Muscle of leg (tissue), 16 donors: ENCODE measurements around the gene DCAF4L1. TPM values are rescaled to one million over a fixed set of nuclear protein-coding genes. Genes with fewer than 3 reads are reported as not detected.

Experiments used
- DNase-seq: peaks from one replicate; pipeline ENCODE4 v3.0.0; 2013
- H3K27ac ChIP-seq: one replicate; pipeline ENCODE4 v1.5.1; 2013; ENCODE audit warnings: mild to moderate bottlenecking, low read length, control low read depth
- H3K27me3 ChIP-seq: one replicate; pipeline ENCODE4 v1.6.1; 2013; ENCODE audit warnings: low read length; ENCODE audit not compliant: control insufficient read depth, insufficient read depth
- H3K36me3 ChIP-seq: one replicate; pipeline ENCODE4 v1.6.1; 2013; ENCODE audit warnings: low read length; ENCODE audit not compliant: control insufficient read depth, insufficient read depth
- H3K4me1 ChIP-seq: one replicate; pipeline ENCODE4 v1.6.1; 2013; ENCODE audit warnings: low read length; ENCODE audit not compliant: control insufficient read depth, insufficient read depth
- H3K4me3 ChIP-seq: one replicate; pipeline ENCODE4 v1.5.1; 2013; ENCODE audit warnings: low read length, control low read depth
- H3K9me3 ChIP-seq: replicated peaks from 2 replicates; pipeline ENCODE4 v1.6.1; 2013; ENCODE audit warnings: low read depth, low read length; ENCODE audit not compliant: control insufficient read depth
- WGBS: methylation state at CpG from one replicate; pipeline ENCODE4 v1.1.5; 2013; ENCODE audit warnings: missing lambda C conversion rate; ENCODE audit not compliant: insufficient coverage; 5-methylcytosine and 5-hydroxymethylcytosine counted together
- long read RNA-seq, 11 donors: transcript quantifications; one replicate each; lab custom pipeline, GENCODE V29; 2026
- polyA plus RNA-seq, 8 donors: library from polyadenylated mRNA; unstranded; fragments of 120-200 nt; gene quantifications; one replicate each; pipeline versions ENCODE4 v1.2.1 to v1.2.3, GENCODE V29; 2013; ENCODE audit warnings: inconsistent platforms in 1 of 8, low replicate concordance in 1 of 8; ENCODE audit not compliant: insufficient read length in 8 of 8, insufficient read depth in 1 of 8
- total RNA-seq: library from RNA; stranded (reverse); fragments of 120-200 nt; gene quantifications from one replicate; pipeline ENCODE4 v1.2.4, GENCODE V29; 2013

The DCAF4L1 gene, protein sequence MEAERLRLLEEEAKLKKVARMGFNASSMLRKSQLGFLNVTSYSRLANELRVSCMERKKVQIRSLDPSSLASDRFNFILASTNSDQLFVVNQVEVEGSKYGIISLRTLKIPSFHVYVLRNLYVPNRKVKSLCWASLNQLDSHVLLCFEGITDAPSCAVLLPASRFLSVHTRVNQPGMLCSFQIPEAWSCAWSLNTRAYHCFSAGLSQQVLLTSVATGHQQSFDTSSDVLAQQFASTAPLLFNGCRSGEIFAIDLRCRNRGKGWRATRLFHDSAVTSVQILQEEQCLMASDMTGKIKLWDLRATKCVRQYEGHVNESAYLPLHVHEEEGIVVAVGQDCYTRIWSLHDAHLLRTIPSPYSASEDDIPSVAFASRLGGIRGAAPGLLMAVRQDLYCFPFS
- total RNA-seq = 0.18 TPM
- polyA plus RNA-seq = under 1 TPM; 0.05 to 0.40 (median 0.18) TPM
- long read RNA-seq, donor 1, full-length matches to known transcripts = 1 of 1 reads
- long read RNA-seq, donor 1, partial matches to known transcripts = 0 of 1 reads
- long read RNA-seq, donor 1, other reads (novel, unspliced or antisense) = 0 of 1 reads
- long read RNA-seq, donor 2 = 0 reads
- long read RNA-seq, donor 3, full-length matches to known transcripts = 2 of 2 reads
- long read RNA-seq, donor 3, partial matches to known transcripts = 0 of 2 reads
- long read RNA-seq, donor 3, other reads (novel, unspliced or antisense) = 0 of 2 reads
- long read RNA-seq, donor 4 = 0 reads
- long read RNA-seq, donor 5, full-length matches to known transcripts = 1 of 1 reads
- long read RNA-seq, donor 5, partial matches to known transcripts = 0 of 1 reads
- long read RNA-seq, donor 5, other reads (novel, unspliced or antisense) = 0 of 1 reads
- long read RNA-seq, donor 6 = 0 reads
- long read RNA-seq, donor 7, full-length matches to known transcripts = 1 of 1 reads
- long read RNA-seq, donor 7, partial matches to known transcripts = 0 of 1 reads
- long read RNA-seq, donor 7, other reads (novel, unspliced or antisense) = 0 of 1 reads
- long read RNA-seq, donor 8, full-length matches to known transcripts = 1 of 1 reads
- long read RNA-seq, donor 8, partial matches to known transcripts = 0 of 1 reads
- long read RNA-seq, donor 8, other reads (novel, unspliced or antisense) = 0 of 1 reads
- long read RNA-seq, donor 9, full-length matches to known transcripts = 1 of 1 reads
- long read RNA-seq, donor 9, partial matches to known transcripts = 0 of 1 reads
- long read RNA-seq, donor 9, other reads (novel, unspliced or antisense) = 0 of 1 reads
- long read RNA-seq, donor 10 = 0 reads
- long read RNA-seq, donor 11 = 0 reads

- Histone ChIP-seq H3K27me3 (no peaks in the 10 kb centered on the region), H3K4me1 (no peaks in the 10 kb centered on the region), H3K9me3 (no peaks in the 10 kb centered on the region), H3K4me3 (no peak within 1 kb of the TSS), H3K27ac (no peak within 1 kb of the TSS), H3K36me3 (no peaks in the 10 kb centered on the region)
- WGBS = 89% methylated on average over 9 of the region's 12 CpGs
- no peak for DNase-seq
Observed at GRCh38 chr4:41981456-41981855, at the start of gene DCAF4L1. Gene DCAF4L1 (plus strand): TSS chr4:41981756. CDS start chr4:41981793, 37 bp downstream.

- Histone ChIP-seq H3K27me3 (peaks cover 9% of the 10 kb centered on the region), H3K4me1 (peaks cover 8% of the 10 kb centered on the region), H3K36me3 (no peaks in the 10 kb centered on the region), H3K27ac (no peak overlapping the region), H3K4me3 (no peak overlapping the region), H3K9me3 (no peaks in the 10 kb centered on the region)
- DNase-seq = no peak
- 78% methylated on average over 3 of the region's 3 CpGs for WGBS
Observed at GRCh38 chr4:41932988-41933387, 48.6 kb upstream of the DCAF4L1 start.

DNA sequence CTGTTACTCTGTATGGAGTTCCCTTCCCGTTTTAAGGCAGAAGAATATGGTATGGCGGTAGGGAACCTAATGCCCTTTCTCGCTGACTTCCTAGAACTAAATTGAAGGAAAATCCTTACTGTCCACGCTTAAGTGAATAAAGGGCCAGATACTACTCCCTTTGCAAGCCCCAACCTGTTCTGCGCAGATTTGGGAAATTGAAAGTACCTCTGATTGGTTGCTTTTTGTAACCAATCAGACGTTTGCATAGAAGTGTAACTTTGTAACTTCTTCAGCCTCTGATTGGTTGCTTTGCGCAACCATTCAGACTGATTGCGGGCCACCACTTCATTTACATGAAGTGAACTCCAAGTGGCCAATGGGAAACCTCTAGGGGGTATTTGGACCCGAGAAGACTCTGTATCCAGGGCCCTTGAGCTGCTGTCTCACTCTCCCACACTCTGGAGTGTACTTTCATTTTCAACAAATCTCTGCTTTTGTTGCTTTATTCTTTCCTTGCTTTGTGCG, 47.5 kb upstream of the DCAF4L1 start:
- Histone ChIP-seq H3K36me3 (peaks cover 1% of the 10 kb centered on the region), H3K4me1 (peaks cover 8% of the 10 kb centered on the region), H3K4me3 (no peak overlapping the region), H3K9me3 (no peaks in the 10 kb centered on the region), H3K27me3 (peaks cover 6% of the 10 kb centered on the region), H3K27ac (no peak overlapping the region)
- DNase-seq = peak; percentile 6
- WGBS = 91% methylated on average over 3 of the region's 10 CpGs

- peaks cover 6% of the 10 kb centered on the region for H3K27me3 ChIP-seq
- H3K4me3 ChIP-seq = peak overlapping the region; percentile 99
- DNase-seq = no peak
- no peak overlapping the region for H3K27ac ChIP-seq
- H3K9me3 ChIP-seq = no peaks in the 10 kb centered on the region
- H3K36me3 ChIP-seq = peaks cover 3% of the 10 kb centered on the region
- peaks cover 8% of the 10 kb centered on the region for H3K4me1 ChIP-seq
- 89% methylated on average over 4 of the region's 9 CpGs for WGBS
Observed at GRCh38 chr4:41934514-41934900, 47.0 kb upstream of the DCAF4L1 start.

GRCh38 chr4:41934901-41935651, 46.5 kb upstream of the DCAF4L1 start, which contains the start of gene TMEM33:
Gene TMEM33 (plus strand): TSS chr4:41935429. CDS start chr4:41935485, 56 bp downstream.
- Histone ChIP-seq H3K36me3 (peaks cover 6% of the 10 kb centered on the region), H3K27ac (peak within 1 kb of the TSS; percentile 86), H3K4me3 (peak within 1 kb of the TSS; percentile 99), H3K4me1 (peaks cover 8% of the 10 kb centered on the region), H3K9me3 (no peaks in the 10 kb centered on the region), H3K27me3 (peaks cover 6% of the 10 kb centered on the region)
- WGBS = 2% methylated on average over 37 of the region's 49 CpGs
- DNase-seq = peak; percentile 96

DNA sequence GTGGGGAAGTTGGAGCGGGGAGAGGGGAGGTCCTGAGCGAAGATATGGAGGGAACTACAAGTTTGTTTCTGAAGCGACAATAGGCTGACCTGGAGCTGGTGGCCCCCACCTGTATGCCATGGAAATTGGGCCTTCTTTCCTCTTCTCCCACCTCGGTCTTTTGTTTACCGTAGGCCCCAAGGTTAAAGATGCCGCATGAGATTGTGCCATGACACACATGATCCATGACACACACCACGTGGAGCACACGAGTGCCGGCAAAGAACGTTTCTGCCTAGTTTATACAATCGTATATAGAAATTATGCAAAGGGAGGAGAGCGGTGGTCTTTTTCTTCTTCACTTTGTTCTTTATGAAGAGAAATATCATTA, 45.9 kb upstream of the DCAF4L1 start:
- Histone ChIP-seq H3K27ac (peak overlapping the region; percentile 86), H3K36me3 (peaks cover 6% of the 10 kb centered on the region), H3K4me3 (peak overlapping the region; percentile 99), H3K4me1 (peaks cover 8% of the 10 kb centered on the region), H3K27me3 (peaks cover 6% of the 10 kb centered on the region), H3K9me3 (no peaks in the 10 kb centered on the region)
- DNase-seq = no peak
- 0% methylated on average over 1 of the region's 12 CpGs for WGBS

DNA sequence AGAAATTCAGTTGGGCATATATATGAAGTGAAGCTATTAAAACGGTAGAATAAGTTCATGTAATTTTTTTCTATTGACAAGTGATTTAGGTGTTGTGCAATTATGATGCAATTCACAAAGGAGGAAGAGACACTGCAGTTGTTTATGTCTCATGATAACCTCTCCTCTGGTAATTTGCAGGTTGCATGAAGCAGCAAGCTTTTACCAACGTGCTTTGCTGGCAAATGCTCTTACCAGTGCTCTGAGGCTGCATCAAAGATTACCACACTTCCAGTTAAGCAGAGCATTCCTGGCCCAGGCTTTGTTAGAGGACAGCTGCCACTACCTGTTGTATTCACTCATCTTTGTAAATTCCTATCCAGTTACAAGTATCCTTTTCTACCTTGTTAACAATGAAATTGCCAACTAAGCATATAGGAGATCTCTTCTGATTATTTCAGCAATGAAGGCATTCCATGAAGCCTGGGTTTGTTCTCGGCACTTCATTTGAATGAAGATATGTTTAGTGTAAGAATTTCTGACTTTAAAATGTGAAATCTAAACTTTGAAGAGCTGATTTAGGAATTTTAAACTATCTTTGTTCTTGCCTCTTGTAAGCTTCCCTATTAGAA, 42.4 kb upstream of the DCAF4L1 start:
- Histone ChIP-seq H3K4me3 (no peak overlapping the region), H3K9me3 (no peaks in the 10 kb centered on the region), H3K27ac (no peak overlapping the region), H3K27me3 (no peaks in the 10 kb centered on the region), H3K36me3 (peaks cover 6% of the 10 kb centered on the region), H3K4me1 (peaks cover 8% of the 10 kb centered on the region)
- WGBS = 86% methylated on average over 1 of the region's 3 CpGs
- no peak for DNase-seq

GRCh38 chr4:41940834-41941233, 40.7 kb upstream of the DCAF4L1 start:
- H3K4me3 ChIP-seq = no peak overlapping the region
- peaks cover 6% of the 10 kb centered on the region for H3K4me1 ChIP-seq
- no peaks in the 10 kb centered on the region for H3K27me3 ChIP-seq
- no peaks in the 10 kb centered on the region for H3K9me3 ChIP-seq
- DNase-seq = no peak
- H3K36me3 ChIP-seq = peaks cover 6% of the 10 kb centered on the region
- H3K27ac ChIP-seq = no peak overlapping the region

DNA sequence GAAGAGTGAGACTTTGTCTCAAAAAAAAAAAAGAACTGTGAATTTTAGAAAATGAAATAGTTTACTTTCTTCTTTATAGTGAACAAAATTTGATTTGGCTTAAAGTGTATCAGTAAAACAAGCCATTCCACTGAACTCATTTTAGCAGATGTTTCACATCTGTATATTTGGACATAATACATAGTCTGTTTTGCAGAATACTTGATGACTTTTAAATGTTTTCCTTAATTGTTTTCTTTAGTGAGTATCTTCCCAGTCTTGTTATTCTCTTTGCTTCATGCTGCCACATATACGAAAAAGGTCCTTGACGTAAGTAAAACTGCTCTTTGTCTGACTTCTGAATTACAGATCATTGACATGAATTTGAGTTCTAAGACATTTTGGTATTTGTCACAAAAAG, 38.0 kb upstream of the DCAF4L1 start:
- no peaks in the 10 kb centered on the region for H3K4me1 ChIP-seq
- peak; percentile 41 for DNase-seq
- WGBS = no CpG with 5 or more reads among the region's 2 CpGs

More for the DNA sequence above, 38.0 kb upstream of the DCAF4L1 start:
- H3K27ac ChIP-seq = no peak overlapping the region
- no peaks in the 10 kb centered on the region for H3K9me3 ChIP-seq
- H3K36me3 ChIP-seq = peaks cover 6% of the 10 kb centered on the region
- no peak overlapping the region for H3K4me3 ChIP-seq
- H3K27me3 ChIP-seq = no peaks in the 10 kb centered on the region
